Gastrocnemius medialis (tissue), 4 donors: ENCODE measurements around the gene PRICKLE1. TPM values are rescaled to one million over a fixed set of nuclear protein-coding genes. Genes with fewer than 3 reads are reported as not detected.
A peak's percentile ranks its signal among the peaks of the same experiment; 100 is the strongest.

Source experiments
- ATAC-seq, 2 donors: fragments of 150-250 bp; one replicate each; pipeline ENCODE4 v1.9.1; 2016
- DNase-seq, 2 donors: peaks; one replicate each; pipeline ENCODE4 v3.0.0-alpha.2; 2019
- H3K27ac ChIP-seq, 4 donors: fragments of 200-600 bp; sonication (generic); 1 replicate in 1 of 4; 2 replicates in 3 of 4; pipeline ENCODE4 v1.5.1; 2016 to 2018; ENCODE audit warnings: mild to moderate bottlenecking in 2 of 4, moderate library complexity in 1 of 4
- H3K27me3 ChIP-seq, 3 donors: fragments of 200-600 bp; sonication (generic) in 2 of 3; 1 replicate in 1 of 3; 2 replicates in 2 of 3; pipeline versions ENCODE4 v1.5.1 to v1.6.0; 2016 to 2019; ENCODE audit warnings: mild to moderate bottlenecking in 1 of 3, moderate library complexity in 1 of 3
- H3K36me3 ChIP-seq, 2 donors: fragments of 200-600 bp; sonication (generic) in 1 of 2; one replicate each; pipeline ENCODE4 v1.5.1; 2017 to 2018
- H3K4me1 ChIP-seq, 2 donors: fragments of 200-600 bp; sonication (generic) in 1 of 2; one replicate each; pipeline ENCODE4 v1.5.1; 2016 to 2017; ENCODE audit warnings: mild to moderate bottlenecking in 2 of 2
- H3K4me3 ChIP-seq, 4 donors: fragments of 200-600 bp; sonication (generic) in 3 of 4; 1 replicate in 1 of 4; 2 replicates in 3 of 4; pipeline ENCODE4 v1.5.1; 2016 to 2019; ENCODE audit warnings: mild to moderate bottlenecking in 2 of 4
- H3K9me3 ChIP-seq, 3 donors: fragments of 200-600 bp; sonication (generic) in 2 of 3; 1 replicate in 1 of 3; 2 replicates in 2 of 3; pipeline ENCODE4 v1.5.1; 2016 to 2019
- CTCF ChIP-seq, 5 experiments: fragments of 450-650 bp in 3 of 5; fragments of 200-600 bp in 2 of 5; sonication (generic) in 2 of 5; IDR thresholded peaks in 4 of 5; conservative IDR thresholded peaks in 1 of 5; 1 replicate in 4 of 5; 2 replicates in 1 of 5; pipeline ENCODE4 v1.5.1; 2016 to 2019; ENCODE audit warnings: antibody characterized with exemption in 5 of 5, mild to moderate bottlenecking in 3 of 5, moderate library complexity in 3 of 5
- POLR2A ChIP-seq, 2 donors: fragments of 450-650 bp; IDR thresholded peaks; one replicate each; pipeline ENCODE4 v1.6.1; 2017; ENCODE audit warnings: antibody characterized with exemption in 2 of 2, mild to moderate bottlenecking in 2 of 2, moderate library complexity in 2 of 2
- in situ Hi-C, 4 donors: fragments of 200-750 bp; cut with MboI; loops; one replicate each; pipeline versions ENCODE4 v1.15.0 to v1.8.0; 2017; ENCODE audit warnings: low sequenced_read_pairs in 4 of 4
- intact Hi-C: fragments of 100-400 bp; cut with DNase I; formaldehyde crosslinking; loops from one replicate; pipeline ENCODE4 v1.15.1; 2023; ENCODE audit warnings: low total_unique reads
- total RNA-seq, 4 donors: library from RNA; depleted of rRNA; stranded (reverse); fragments of >200 nt; gene quantifications; one replicate each; pipeline versions ENCODE4 v1.1.0 to v1.2.3, GENCODE V29; 2016

PRICKLE1 gene
- total RNA-seq, 4 donors from 2014 or later: 0.87 to 9.2 (median 3.6) TPM

DNA sequence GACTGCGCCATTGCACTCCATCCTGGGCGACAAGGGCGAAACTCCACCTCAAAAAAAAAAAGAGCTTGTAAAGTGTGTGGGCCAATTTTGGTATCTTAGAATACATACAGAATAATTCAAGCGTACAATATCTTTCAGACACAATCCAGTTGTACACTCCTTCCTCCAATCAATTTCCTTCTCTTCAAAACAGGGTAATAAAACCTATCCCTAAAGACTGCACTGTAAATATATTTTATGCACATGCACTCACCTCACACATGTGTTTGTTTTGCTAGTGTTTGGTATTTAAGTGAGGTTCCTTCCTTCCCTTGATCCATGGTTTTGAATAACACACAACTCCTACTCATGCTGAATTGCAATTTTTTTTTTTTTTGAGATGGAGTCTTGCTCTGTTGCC, 125.9 kb downstream of the PRICKLE1 start:
- Histone ChIP-seq H3K9me3 (no peaks in the 10 kb centered on the region), H3K36me3 (peaks cover 0 to 25% of the 10 kb centered on the region in 2 donors), H3K4me3 (no peak overlapping the region), H3K27me3 (no peaks in the 10 kb centered on the region), H3K27ac (no peak overlapping the region), H3K4me1 (no peaks in the 10 kb centered on the region)
- intact Hi-C loops (no loop called here), in situ Hi-C loops (no loop called here)
- TF ChIP-seq CTCF (IDR thresholded peaks at IDR 0.05 in 4 of 5, conservative IDR thresholded peaks at IDR 0.05 in 1 of 5) (no peak), POLR2A (IDR thresholded peaks at IDR 0.05) (no peak)
- ATAC-seq: no peak
- no peak for DNase-seq

- no peaks in the 10 kb centered on the region for H3K27me3 ChIP-seq
- no peak overlapping the region for H3K4me3 ChIP-seq
- TF ChIP-seq CTCF (IDR thresholded peaks at IDR 0.05 in 4 of 5, conservative IDR thresholded peaks at IDR 0.05 in 1 of 5) (no peak), POLR2A (IDR thresholded peaks at IDR 0.05) (no peak)
- H3K36me3 ChIP-seq: peaks cover 0 to 25% of the 10 kb centered on the region in 2 donors
- no peak for ATAC-seq
- DNase-seq: no peak
- no peak overlapping the region for H3K27ac ChIP-seq
- in situ Hi-C loops: no loop called here
- H3K9me3 ChIP-seq: no peaks in the 10 kb centered on the region
- intact Hi-C loops: no loop called here
- H3K4me1 ChIP-seq: no peaks in the 10 kb centered on the region
These were observed 127.1 kb downstream of the PRICKLE1 start for GRCh38 chr12:42462486-42462885.

GRCh38 chr12:42459336-42459847, 130.2 kb downstream of the PRICKLE1 start:
- Histone ChIP-seq H3K4me3 (no peak overlapping the region), H3K27me3 (no peaks in the 10 kb centered on the region), H3K9me3 (no peaks in the 10 kb centered on the region), H3K36me3 (peaks cover 0 to 14% of the 10 kb centered on the region in 2 donors), H3K4me1 (no peaks in the 10 kb centered on the region), H3K27ac (no peak overlapping the region)
- in situ Hi-C loops (no loop called here), intact Hi-C loops (no loop called here)
- DNase-seq (no peak), ATAC-seq (no peak)
- TF ChIP-seq CTCF (IDR thresholded peaks at IDR 0.05 in 4 of 5, conservative IDR thresholded peaks at IDR 0.05 in 1 of 5) (no peak), POLR2A (IDR thresholded peaks at IDR 0.05) (no peak)

DNA sequence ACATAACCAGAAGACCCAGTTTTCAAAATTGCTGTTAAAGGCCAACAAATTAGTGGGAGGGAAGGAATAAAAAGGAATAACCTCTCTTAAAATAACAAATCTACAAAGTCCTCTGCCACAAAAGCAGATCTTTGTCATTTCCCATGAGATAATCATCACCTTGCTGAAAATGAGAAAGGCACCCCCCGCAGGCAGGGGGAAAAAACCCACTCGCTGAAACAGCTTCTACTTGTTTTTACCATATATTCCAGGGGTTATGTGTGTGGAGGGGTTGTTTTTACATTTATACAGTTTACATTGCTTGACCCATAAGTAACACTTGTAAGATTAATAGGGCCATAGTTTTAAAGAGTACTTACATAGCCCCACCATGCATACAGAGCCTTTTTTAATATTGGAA, 131.0 kb downstream of the PRICKLE1 start:
- intact Hi-C loops (no loop called here), in situ Hi-C loops (no loop called here)
- Histone ChIP-seq H3K27ac (no peak overlapping the region), H3K27me3 (no peaks in the 10 kb centered on the region), H3K4me3 (no peak overlapping the region), H3K9me3 (no peaks in the 10 kb centered on the region), H3K4me1 (no peaks in the 10 kb centered on the region), H3K36me3 (peaks cover 0 to 14% of the 10 kb centered on the region in 2 donors)
- TF ChIP-seq CTCF (IDR thresholded peaks at IDR 0.05 in 4 of 5, conservative IDR thresholded peaks at IDR 0.05 in 1 of 5): no peak
- no peak for TF ChIP-seq POLR2A (IDR thresholded peaks at IDR 0.05)
- no peak for ATAC-seq
- no peak for DNase-seq

GRCh38 chr12:42450248-42450647, 139.3 kb downstream of the PRICKLE1 start:
- no peaks in the 10 kb centered on the region for H3K27me3 ChIP-seq
- DNase-seq (no peak), ATAC-seq (peak; percentile 39 to 62)
- peaks cover 4 to 5% of the 10 kb centered on the region in 2 donors for H3K4me1 ChIP-seq
- no peak overlapping the region for H3K27ac ChIP-seq
- H3K9me3 ChIP-seq: no peaks in the 10 kb centered on the region
- in situ Hi-C loops: no loop called here
- intact Hi-C loops: no loop called here
- TF ChIP-seq CTCF (IDR thresholded peaks at IDR 0.05 in 4 of 5, conservative IDR thresholded peaks at IDR 0.05 in 1 of 5) (no peak), POLR2A (IDR thresholded peaks at IDR 0.05) (no peak)
- peaks cover 0 to 16% of the 10 kb centered on the region in 2 donors for H3K36me3 ChIP-seq
- H3K4me3 ChIP-seq: no peak overlapping the region
